Activated CD4-positive, alpha-beta T cell treated with anti-CD3 and anti-CD28 coated beads, Interleukin-2, amount 50 U/mL, for 4 hours (primary cell): ENCODE measurements around the gene SPTBN5.

Experiments
- DNase-seq, 2 experiments: peaks; one replicate each; pipeline ENCODE4 v3.0.0-alpha.2; 2020

Gene SPTBN5

GRCh38 chr15:41881920-41882688, 11.7 kb downstream of the SPTBN5 start:
- no peak for DNase-seq

- DNase-seq, result no peak
These were observed 12.3 kb downstream of the SPTBN5 start for GRCh38 chr15:41881550-41881919.

GRCh38 chr15:41881086-41881485, 12.8 kb downstream of the SPTBN5 start:
- DNase-seq, result no peak

GRCh38 chr15:41880156-41880877, 13.5 kb downstream of the SPTBN5 start:
- DNase-seq, result no peak

- DNase-seq, result no peak
These were observed 14.5 kb downstream of the SPTBN5 start for GRCh38 chr15:41879321-41879845.

- no peak for DNase-seq
These were observed 15.5 kb downstream of the SPTBN5 start for GRCh38 chr15:41878355-41878699.

GRCh38 chr15:41877631-41878354, 16.1 kb downstream of the SPTBN5 start:
- no peak for DNase-seq

- no peak for DNase-seq
These were observed 17.2 kb downstream of the SPTBN5 start for GRCh38 chr15:41876689-41877088.

GRCh38 chr15:41876007-41876406, 17.8 kb downstream of the SPTBN5 start:
- no peak for DNase-seq

GRCh38 chr15:41874736-41875135, 19.1 kb downstream of the SPTBN5 start:
- no peak for DNase-seq

- no peak for DNase-seq
These were observed 20.1 kb downstream of the SPTBN5 start for GRCh38 chr15:41873711-41874110.

- no peak for DNase-seq
These were observed 21.6 kb downstream of the SPTBN5 start for GRCh38 chr15:41872166-41872747.

- no peak for DNase-seq
These were observed 22.5 kb downstream of the SPTBN5 start for GRCh38 chr15:41871175-41871905.

- DNase-seq, result peak; percentile 29 to 35
These were observed 23.2 kb downstream of the SPTBN5 start for GRCh38 chr15:41870689-41871081.

- DNase-seq, result no peak
These were observed 23.8 kb downstream of the SPTBN5 start for GRCh38 chr15:41869770-41870688.

- DNase-seq, result no peak
These were observed 25.5 kb downstream of the SPTBN5 start for GRCh38 chr15:41868321-41868720.

- no peak for DNase-seq
These were observed 26.8 kb downstream of the SPTBN5 start for GRCh38 chr15:41866872-41867579.

GRCh38 chr15:41866263-41866703, 27.6 kb downstream of the SPTBN5 start:
- no peak for DNase-seq

- no peak for DNase-seq
These were observed 28.3 kb downstream of the SPTBN5 start for GRCh38 chr15:41865490-41866055.

GRCh38 chr15:41862515-41863116, 31.2 kb downstream of the SPTBN5 start:
- no peak for DNase-seq
